ENCODE results near the gene IRF6.

Gene IRF6

GRCh38 chr1:209805875-209806760 lies at the start of gene IRF6:
Gene IRF6 (minus strand): TSS chr1:209806142. CDS start chr1:209801413, 4,729 bp downstream.
- peak; percentile 78 for DNase-seq

DNA sequence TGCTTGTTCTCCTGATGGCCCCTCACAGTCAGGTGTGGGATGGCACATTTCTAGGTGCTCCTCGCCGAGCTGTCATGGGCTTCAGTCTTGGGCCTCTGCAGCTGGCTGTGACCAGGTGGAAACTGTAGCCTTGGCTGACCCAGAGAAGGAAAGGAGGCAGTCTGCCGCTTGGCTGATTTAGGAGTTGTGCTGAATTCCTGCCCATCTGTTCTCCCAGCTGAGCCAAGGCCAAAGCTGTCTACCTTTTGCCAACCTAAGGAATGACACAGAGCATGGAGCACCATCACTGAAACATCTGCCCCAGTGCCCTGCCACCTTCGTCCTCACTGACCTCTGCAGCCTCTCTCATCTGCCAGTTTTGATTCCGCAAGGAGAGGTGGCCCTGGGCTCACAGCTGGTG lies 49.7 kb upstream of the IRF6 start:
- no peak for DNase-seq

DNA sequence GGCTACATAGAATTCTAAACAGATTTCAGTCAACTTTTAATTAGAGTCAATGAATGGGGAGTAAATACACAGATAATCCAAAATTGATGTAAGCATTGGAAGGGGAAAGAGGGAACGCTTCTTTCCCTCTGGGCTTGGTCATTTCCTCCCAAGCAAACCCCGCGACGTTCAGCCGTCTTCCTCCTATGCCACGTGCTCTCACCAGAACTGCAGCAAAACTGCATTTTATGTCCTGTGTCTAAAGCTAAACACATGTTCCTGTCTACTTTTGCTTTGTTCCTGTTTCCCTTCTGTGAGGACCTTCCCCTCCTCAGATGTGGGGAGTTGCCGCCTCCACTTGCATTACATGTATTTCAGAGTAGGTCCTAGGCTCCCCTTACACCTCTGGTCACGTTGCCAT lies 49.1 kb upstream of the IRF6 start:
- no peak for DNase-seq

GRCh38 chr1:209854196-209854595 lies 48.3 kb upstream of the IRF6 start:
- DNase-seq = no peak

DNA sequence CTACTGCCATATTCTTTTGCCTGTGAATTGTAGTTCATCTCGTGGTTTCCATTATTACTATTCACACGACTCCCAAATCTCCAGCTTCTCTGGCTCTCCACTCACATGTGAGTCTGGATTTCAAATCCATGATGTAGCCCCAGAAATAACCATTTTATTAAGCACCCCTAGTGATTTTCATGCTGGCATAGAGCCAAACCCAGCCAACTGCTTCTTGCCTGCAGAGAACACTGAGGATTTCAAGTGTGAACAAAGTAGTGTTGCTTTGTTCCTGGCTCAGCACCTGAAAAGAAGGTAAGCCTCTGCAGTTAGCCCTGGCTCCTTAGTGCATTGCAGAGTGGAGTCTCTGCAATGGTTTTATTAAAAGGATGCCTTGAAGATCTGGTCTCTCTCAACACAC lies 47.7 kb upstream of the IRF6 start:
- no peak for DNase-seq

DNA sequence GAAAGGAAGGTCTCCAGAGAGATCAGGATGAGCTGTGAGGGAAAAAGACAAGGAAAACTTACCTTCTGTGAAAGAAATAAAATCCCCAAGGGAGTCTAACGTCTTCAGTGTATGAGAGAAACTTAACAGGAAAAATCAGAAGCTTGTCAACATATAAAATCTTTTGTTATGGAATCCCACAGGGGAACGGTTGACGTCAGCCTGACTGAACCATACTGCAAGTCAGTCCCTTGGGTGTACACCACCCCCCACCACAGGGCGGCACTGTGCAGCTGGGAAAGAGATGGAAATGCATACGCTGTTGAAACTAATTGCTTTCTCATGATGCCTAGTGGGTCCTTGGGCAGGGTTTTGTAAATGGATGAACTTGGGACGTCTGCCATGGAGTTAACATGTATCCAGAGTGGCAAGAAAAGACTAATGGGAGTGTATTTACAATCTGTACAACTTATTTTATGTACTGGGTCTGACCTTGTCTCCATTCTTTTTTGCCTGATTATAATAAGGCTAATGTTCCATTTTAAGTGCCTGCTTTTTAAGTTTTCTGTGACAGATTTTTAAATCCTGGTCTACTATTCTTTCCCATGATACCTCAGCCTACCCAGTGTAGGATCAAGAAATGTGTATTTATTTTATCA lies 44.5 kb upstream of the IRF6 start:
- peak; percentile 15 for DNase-seq

- DNase-seq = no peak
Measured at GRCh38 chr1:209849388-209849787, 43.4 kb upstream of the IRF6 start.

GRCh38 chr1:209845408-209845725 lies 39.4 kb upstream of the IRF6 start:
- DNase-seq = no peak

DNA sequence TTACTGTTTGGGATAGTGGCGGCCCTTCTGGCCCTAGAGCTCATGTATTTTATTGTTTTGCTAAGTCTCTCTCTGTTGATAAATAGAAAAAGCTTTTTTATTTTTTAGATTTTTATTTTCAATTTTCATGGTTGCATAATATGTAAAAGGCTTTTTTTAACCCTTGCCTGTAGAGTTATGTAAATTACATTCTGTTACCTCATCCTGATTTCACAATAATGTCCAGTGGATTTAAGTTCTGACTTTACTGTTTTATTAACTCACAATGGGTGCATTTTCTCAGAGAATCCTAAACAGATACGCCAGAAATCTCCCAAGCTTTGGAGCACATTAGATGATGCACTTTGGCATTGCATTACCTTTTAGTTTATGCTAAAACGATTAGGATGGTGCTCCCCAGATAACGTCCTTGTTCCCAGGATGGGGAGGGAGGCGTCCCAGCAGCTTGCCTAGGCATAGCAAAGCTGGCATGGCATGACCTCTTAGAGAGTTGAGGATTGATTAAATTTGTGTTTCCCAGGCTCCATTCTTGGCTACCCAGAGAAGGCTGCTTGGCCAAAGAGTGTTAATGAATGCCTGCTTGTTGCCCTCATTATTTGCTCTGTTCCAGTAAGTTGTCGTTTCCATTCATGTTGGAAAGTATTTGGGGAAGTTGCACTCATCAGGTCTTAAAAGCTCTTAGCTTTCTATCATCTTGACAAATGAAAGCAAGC lies 38.9 kb upstream of the IRF6 start:
- no peak for DNase-seq

DNA sequence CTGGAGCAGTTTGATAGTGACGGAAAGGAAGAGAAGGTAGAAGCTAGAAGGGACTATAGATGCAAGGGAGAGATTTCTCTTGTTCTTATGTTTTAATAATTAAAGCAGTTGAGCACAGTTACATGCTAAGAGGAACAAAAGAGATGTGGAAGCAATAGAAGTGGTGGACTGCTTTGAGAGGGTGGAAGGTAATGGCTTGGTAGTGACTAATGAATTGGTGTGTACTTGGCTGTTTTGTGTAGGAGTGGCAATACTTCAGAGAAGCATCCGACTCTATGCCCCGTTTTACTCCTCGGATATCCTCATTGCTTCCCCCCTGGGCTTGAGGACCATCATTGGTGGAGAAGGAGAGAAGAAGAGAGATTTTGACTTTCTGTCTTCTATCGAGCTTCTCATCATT lies 34.7 kb upstream of the IRF6 start:
- no peak for DNase-seq

GRCh38 chr1:209839875-209840546 lies 34.1 kb upstream of the IRF6 start:
- DNase-seq = no peak

DNA sequence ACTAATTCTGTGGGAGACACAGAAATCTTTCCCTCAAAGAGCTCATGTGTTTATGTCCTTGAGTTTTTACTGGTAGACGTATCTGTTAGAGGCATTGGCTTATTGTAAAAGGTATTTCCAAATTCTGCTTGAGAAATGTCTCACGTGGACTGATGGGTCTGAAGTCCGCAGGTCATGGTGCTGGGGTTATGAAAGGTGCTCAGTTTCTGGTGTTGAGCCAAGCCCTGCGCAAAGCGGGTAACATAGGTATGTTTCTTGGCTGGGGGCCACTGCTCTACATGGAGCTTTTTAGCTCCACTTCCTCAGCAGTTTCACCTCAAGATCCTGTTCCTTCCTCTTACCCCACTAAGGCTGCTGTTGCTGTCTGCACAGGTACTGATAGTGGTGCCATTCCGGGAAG lies 32.6 kb upstream of the IRF6 start:
- no peak for DNase-seq

DNA sequence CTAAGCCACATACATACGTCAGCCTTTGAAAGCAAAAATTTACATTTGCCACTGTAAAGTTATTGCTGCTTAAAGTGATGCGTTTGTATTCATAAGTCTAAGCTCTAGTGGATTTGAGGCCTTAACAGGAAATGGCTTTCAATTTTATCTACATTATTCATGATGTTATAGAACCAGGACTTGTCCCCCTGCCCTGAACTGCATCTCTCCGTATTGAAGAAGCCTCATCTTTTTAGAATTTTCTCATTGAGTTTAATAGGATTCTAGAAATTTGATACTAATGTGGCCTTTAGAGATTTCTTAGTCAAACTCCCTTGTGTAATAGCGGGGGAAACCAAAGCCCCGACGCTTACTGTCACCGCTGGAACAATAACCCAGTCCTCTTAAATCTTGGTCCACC lies 31.7 kb upstream of the IRF6 start:
- DNase-seq = no peak

GRCh38 chr1:209835782-209836298 lies 29.9 kb upstream of the IRF6 start:
- no peak for DNase-seq

- no peak for DNase-seq
Measured at GRCh38 chr1:209831615-209832014, 25.7 kb upstream of the IRF6 start.

DNA sequence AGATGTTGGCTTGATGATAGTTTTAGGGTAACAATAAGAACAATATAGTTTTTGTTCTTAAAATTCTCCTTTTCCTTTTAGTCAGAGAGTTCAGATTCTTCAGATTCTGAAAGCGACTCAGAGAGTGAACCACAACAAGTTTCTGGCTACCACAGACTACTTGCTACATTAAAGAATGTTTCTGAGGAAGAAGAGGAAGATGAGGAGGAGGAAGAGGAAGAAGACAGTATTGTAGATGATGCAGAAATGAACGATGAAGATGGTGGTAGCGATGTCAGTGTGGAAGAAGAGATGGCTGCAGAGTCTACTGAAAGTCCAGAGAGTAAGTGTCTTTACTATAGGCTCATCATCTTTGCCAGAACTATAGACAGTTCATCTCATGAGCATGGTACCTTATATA lies 24.8 kb upstream of the IRF6 start:
- no peak for DNase-seq

DNA sequence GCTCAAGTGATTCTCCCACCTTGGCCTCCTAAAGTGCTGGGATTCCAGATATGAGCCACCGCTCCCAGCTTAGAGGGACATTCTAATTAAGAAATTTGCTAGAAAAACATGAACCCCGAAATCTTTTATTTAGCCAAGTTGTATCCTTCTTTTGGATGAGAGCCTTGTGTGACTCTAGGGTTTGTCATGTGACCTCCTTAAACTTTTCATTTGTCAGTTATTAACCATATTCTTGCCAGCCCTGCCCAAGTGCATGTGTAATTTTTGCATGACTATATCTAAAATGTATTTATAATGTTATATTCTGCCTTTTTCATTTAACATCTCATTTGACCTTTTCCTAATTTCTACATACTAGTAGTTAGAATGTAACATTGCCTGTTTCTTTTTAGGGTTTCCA lies 23.8 kb upstream of the IRF6 start:
- DNase-seq = no peak

- peak; percentile 92 for DNase-seq
Measured at GRCh38 chr1:209827384-209828262, 21.7 kb upstream of the IRF6 start, which contains the start of gene UTP25. Gene UTP25 (plus strand): TSS chr1:209827972. CDS start chr1:209828064, 92 bp downstream.

DNA sequence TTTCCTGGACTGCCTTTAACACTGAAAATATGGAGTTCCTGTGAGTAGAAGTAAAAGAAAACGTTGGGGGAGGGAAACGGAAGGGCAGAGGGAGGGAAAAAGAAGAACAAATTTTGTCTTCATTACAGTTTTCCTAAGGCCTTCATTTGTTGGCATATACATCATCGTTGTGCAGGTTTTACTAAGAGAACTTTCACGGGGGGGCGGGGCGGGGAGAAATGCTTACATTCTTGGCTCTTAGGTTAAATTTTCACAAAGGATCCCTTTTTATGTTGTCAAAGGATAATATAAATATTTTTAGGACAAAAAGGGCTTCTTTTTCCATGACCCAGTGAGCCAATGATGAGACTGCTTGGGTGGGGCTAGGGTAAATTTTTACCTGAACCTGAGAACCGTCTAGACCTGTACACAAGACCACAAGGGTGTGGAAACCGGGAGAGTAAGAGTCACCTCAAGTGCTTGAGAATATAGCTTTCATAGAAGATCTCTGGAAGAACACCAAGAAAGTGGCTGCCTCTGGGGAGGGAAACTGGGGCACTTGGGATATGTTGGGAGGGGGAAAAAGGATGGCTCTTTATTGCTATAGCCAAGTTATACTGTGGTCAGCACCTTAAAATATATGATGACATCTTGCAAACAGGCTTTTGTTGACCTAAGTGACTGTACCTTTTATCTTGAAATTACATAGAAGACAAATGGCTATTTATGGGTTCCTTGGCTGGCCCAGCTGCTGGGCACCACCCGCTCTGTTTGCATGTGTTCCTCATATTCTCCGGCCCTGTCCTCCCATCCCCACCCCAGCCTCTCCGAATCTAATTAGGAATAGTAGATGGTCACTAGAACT lies 19.9 kb upstream of the IRF6 start:
- no peak for DNase-seq

DNA sequence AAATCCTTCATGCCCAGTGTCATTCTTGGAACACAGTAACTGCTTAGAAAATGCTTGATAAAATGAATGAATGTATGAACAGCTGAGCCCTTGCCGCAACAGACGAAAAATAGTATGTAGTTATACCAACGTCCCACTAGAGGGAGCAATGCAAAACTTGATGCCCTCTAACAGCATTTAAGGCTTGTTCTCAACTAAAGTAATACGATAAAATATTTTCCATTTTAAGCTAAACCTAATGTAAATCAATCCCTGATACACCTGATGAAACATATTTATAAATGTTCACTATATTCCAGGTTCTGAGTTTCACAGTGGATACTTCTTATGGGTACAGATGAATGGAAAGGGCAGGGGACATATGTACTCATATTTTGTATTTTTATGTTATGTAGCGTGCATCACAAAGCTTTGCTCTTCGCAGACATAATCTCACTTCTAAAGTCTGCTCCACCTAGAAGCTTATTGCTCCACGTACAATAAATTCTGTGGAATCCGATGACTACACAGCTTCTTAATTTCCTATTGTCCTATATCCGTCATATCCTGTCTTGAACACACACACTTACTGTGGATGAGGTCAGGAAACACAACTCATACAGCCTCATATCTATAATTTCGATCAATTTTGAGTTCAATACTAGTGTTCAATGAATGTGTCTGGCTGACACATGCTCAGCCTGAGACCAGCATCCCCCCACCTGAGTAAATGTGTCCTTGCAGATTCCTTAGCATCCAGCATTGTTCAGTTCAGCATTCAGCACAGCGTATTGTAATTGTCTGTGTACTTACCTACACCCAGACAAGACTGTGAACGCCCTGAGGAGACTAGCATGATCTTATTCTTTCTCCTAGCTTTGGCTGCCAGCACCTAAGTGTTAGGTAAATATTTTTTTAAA lies 17.4 kb upstream of the IRF6 start:
- DNase-seq = peak; percentile 27

Data from CD4-positive, alpha-beta T cell treated with Interleukin-6 for 4 hours (primary cell).